ENCODE data around the gene ROBO1. TPM values are rescaled to one million over a fixed set of nuclear protein-coding genes. Genes with fewer than 3 reads are reported as not detected.

Gene ROBO1
- total RNA-seq, 1 donor from 2014 or later, result 0.05 TPM

DNA sequence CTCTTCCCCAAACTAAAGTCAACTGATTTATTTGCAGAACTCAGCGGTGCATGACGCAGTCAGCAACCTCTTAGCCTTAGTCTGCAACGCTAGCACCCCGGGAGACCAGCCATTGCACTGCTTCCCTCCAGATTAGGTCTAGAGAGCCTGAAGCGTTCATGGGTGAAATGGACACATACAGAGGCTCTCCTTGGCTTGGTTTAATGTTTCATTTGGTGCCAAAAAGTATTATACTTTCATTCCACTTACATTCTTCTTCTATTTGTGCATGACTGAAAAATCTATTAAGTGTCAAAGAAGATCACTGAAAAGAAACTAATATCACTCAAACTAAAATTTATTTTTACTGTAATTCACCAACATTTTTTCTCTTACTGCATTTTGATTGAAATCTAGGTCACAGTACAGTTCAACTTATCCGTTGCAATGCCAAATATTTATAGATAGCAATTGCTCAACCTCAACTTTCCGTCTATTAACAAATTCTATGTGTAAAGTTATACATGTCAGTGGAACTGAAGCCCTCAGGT, 116.2 kb downstream of the ROBO1 start:
- Mint-ChIP-seq H3K9me3 (peaks cover 3% of the 10 kb centered on the region), H3K27ac (no peak overlapping the region), H3K27me3 (no peaks in the 10 kb centered on the region), H3K4me1 (no peaks in the 10 kb centered on the region), H3K4me3 (no peak overlapping the region), H3K36me3 (ENCODE audit: low read depth) (no peaks in the 10 kb centered on the region)
- no peak for DNase-seq
- intact Hi-C loops (cut with micrococcal nuclease), result no loop called here

DNA sequence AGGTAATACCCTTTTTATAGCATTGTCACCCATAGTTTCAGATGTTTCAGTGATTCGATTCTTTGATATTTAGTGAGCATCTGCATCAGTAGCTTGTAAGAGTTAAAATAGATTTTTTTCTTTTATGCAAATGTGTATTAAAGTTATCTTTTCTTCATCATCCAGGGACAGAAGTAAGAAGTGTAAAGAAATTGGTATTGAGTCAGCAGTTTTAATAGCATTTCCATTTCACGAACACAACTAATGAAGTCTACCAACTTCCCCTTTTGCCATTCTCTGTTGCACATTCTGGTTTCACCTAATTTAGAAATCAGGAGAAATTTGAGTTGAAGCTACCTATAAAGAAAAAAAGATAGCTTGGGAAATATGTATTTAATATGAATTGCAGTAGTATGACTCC, 127.9 kb downstream of the ROBO1 start:
- no peak overlapping the region for H3K27ac Mint-ChIP-seq
- peaks cover 12% of the 10 kb centered on the region for H3K9me3 Mint-ChIP-seq
- H3K36me3 Mint-ChIP-seq (ENCODE audit: low read depth), result no peaks in the 10 kb centered on the region
- no peak overlapping the region for H3K4me3 Mint-ChIP-seq
- DNase-seq, result no peak
- no peaks in the 10 kb centered on the region for H3K27me3 Mint-ChIP-seq
- intact Hi-C loops (cut with micrococcal nuclease), result no loop called here
- no peaks in the 10 kb centered on the region for H3K4me1 Mint-ChIP-seq

DNA sequence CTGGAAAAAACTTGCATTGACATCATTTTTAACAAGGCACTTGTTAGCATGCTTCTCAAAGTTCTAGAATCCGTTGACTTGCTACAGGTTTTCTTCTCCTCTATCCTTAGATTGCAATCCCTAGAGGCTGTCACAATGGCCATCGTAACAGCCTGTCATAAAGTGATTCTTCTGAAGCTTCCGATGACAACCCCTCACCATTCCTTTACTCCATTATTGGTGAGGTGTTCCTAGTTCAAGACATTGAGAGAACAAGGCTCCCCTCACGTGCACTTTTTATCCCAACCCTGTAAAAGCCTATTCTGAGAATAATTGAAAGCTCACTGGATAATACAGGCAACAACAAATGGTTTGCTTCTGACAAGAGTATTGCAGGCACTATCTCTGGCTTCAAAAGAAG, 131.4 kb downstream of the ROBO1 start:
- Mint-ChIP-seq H3K36me3 (ENCODE audit: low read depth) (no peaks in the 10 kb centered on the region), H3K27ac (no peak overlapping the region), H3K27me3 (no peaks in the 10 kb centered on the region), H3K9me3 (peaks cover 8% of the 10 kb centered on the region), H3K4me3 (no peak overlapping the region), H3K4me1 (no peaks in the 10 kb centered on the region)
- intact Hi-C loops (cut with micrococcal nuclease), result no loop called here
- no peak for DNase-seq

DNA sequence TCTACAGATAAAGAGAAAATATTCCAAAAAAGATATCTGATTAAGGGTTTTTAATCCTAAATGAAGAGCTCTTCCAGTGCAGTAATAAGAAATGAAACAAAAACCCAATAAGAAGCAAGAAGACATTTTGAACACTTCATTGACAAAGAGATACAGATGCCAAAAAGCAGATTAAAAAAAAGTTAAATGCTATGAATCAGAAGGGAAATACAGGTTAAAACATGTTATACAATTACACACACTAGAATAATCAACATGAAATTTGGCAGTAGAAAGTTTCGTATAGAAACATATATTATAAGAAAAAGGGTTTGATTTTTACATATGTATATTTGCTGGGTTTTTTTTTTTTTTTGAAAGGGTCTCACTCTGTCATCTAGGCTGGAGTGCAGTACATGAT, 135.0 kb downstream of the ROBO1 start:
- Mint-ChIP-seq H3K4me3 (no peak overlapping the region), H3K4me1 (no peaks in the 10 kb centered on the region), H3K27ac (no peak overlapping the region), H3K36me3 (ENCODE audit: low read depth) (no peaks in the 10 kb centered on the region), H3K27me3 (no peaks in the 10 kb centered on the region), H3K9me3 (peaks cover 3% of the 10 kb centered on the region)
- no peak for DNase-seq
- intact Hi-C loops (cut with micrococcal nuclease), result no loop called here

DNA sequence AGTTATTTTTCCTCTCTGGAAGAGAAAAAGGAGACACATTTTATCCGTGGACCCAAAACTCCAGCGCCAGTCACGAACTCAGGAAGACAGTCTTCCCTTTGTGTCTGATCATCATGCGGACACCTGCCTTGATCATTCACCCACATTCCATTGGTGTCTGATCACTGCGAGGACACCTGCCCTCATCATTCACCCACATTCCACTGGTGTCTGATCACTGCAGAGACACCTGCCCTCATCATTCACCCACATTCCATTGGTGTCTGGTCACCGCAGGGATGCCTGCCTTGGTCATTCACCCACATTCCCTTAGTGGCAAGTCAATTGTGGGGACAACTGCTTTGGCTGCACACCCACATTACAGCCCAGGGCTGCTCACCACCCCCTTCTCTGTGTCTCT, 148.9 kb downstream of the ROBO1 start:
- Mint-ChIP-seq H3K27me3 (no peaks in the 10 kb centered on the region), H3K27ac (no peak overlapping the region), H3K36me3 (ENCODE audit: low read depth) (no peaks in the 10 kb centered on the region), H3K9me3 (peaks cover 35% of the 10 kb centered on the region), H3K4me3 (no peak overlapping the region), H3K4me1 (no peaks in the 10 kb centered on the region)
- DNase-seq, result no peak
- intact Hi-C loops (cut with micrococcal nuclease), result no loop called here

DNA sequence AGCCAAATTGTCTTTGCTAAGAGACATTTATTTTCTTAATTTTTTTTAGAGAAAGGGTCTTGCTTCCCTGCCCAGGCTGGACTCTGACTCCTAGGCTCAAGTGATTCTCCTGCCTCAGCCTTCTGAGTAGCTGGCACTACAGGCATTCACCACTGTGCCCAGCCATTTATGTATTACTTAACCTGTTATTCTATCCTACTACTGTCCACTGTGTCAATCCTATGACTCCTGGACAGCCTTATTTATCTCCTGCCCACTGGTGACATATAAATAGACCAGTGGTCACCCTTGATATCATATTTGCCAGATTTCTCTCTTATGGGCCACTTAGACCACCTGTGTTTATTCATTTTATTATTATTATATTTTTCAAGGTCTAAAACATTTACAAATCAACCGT, 161.4 kb downstream of the ROBO1 start:
- Mint-ChIP-seq H3K27me3 (no peaks in the 10 kb centered on the region), H3K27ac (no peak overlapping the region), H3K36me3 (ENCODE audit: low read depth) (no peaks in the 10 kb centered on the region), H3K4me1 (no peaks in the 10 kb centered on the region), H3K9me3 (peaks cover 4% of the 10 kb centered on the region), H3K4me3 (no peak overlapping the region)
- no peak for DNase-seq
- intact Hi-C loops (cut with micrococcal nuclease), result no loop called here

DNA sequence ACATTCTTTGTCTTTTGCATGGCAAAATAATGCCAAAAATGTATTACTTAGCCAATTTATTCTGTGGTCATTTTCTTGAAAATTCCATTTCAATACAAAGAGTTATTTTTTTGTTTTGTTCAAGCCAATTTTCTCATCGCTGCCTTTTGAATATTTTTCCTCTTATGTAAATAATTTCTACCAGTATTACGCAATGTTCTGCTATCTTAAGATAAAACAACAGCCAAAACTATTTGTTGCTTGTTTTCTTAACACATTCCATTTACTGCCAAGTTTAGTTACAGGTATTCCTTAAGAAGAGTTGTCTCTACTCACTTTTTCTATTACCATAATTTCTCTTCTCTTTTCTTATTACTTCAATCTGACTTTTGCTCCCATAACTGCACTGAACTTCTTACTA, 163.1 kb downstream of the ROBO1 start:
- Mint-ChIP-seq H3K9me3 (peaks cover 4% of the 10 kb centered on the region), H3K27ac (no peak overlapping the region)

DNA sequence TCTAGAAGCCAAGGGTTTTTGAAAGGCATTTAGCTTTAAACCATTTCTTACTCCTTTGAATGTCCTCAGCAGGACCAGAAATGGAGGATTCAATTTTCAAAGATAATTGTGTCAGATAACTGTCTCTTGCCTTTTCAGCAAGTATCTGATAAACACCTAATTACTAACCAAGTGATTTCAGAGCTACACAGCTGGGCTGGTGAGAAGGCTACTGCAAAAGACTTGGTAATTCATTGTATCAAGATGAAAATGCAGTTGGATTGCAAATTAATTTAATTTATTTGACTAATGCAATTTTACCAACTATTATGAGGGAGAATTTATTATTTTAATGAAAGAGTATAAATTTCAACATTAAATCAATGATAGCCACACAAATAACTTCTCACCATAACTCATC, 165.4 kb downstream of the ROBO1 start:
- H3K27me3 Mint-ChIP-seq, result no peaks in the 10 kb centered on the region
- DNase-seq, result no peak
- intact Hi-C loops (cut with micrococcal nuclease), result no loop called here
- no peak overlapping the region for H3K4me3 Mint-ChIP-seq
- no peaks in the 10 kb centered on the region for H3K9me3 Mint-ChIP-seq
- no peak overlapping the region for H3K27ac Mint-ChIP-seq
- H3K4me1 Mint-ChIP-seq, result no peaks in the 10 kb centered on the region
- H3K36me3 Mint-ChIP-seq (ENCODE audit: low read depth), result no peaks in the 10 kb centered on the region

More for the DNA sequence above, 163.1 kb downstream of the ROBO1 start:
- DNase-seq, result no peak
- intact Hi-C loops (cut with micrococcal nuclease), result no loop called here
- Mint-ChIP-seq H3K36me3 (ENCODE audit: low read depth) (no peaks in the 10 kb centered on the region), H3K4me3 (no peak overlapping the region), H3K27me3 (no peaks in the 10 kb centered on the region), H3K4me1 (no peaks in the 10 kb centered on the region)

DNA sequence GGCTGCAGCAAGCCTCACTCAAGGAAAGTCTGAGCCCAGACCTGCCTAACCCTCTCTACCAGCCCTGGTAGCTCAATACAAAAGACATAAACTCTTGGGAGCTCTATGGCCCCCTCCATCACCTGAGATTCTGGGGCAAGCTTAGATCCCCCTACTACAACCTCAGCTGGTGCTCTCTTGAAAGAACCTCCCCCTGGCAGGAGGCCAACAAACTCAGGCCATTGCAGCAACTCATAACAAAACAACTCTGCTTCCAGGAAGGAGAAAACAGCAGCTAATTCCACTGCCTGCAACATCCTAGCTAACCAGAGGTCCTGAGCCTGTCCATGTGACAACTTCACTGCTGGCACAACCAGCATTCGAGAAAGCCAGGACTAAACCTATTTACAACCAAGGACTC, 169.2 kb downstream of the ROBO1 start:
- Mint-ChIP-seq H3K27me3 (no peaks in the 10 kb centered on the region), H3K4me3 (no peak overlapping the region), H3K36me3 (ENCODE audit: low read depth) (no peaks in the 10 kb centered on the region), H3K4me1 (no peaks in the 10 kb centered on the region), H3K9me3 (no peaks in the 10 kb centered on the region), H3K27ac (no peak overlapping the region)
- intact Hi-C loops (cut with micrococcal nuclease), result no loop called here
- DNase-seq, result no peak

DNA sequence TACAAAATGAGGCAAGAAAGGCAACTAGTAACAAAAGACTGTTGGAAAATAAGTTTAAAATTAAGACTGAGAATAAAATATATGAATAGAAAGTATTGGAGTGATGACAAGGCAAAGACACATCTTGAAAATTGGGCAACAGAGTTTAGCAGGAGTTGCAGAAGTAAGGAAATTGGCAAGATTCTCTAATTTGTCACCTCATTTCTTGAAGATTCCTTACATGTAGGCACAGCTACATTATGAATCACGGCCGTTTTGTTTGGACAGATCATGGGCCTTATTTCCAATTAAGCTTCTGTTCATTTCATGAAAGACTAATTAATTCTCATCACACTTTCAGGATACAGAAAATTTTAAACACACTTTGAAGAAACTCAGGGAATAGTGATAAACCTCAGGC, 170.1 kb downstream of the ROBO1 start:
- H3K9me3 Mint-ChIP-seq, result no peaks in the 10 kb centered on the region
- intact Hi-C loops (cut with micrococcal nuclease), result no loop called here

DNA sequence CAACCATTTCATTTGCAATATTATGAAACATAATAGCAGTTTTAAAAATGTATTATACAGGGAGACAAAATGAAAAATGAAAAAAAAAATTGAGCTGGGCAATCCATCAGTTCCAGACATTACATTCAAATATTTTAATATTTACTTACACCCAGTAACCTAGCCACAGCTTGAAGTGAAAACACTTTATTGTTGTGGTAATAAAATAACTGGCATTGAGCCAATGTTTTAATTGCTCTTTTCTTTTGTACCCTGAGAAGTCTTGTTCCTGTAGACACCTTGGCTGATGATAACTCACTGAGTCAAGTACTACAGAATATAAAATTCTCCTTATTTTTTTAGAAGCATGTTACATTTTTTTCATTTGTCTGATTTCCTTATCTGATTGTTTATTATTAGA, 180.6 kb downstream of the ROBO1 start:
- Mint-ChIP-seq H3K4me3 (no peak overlapping the region), H3K27me3 (no peaks in the 10 kb centered on the region), H3K27ac (no peak overlapping the region), H3K4me1 (no peaks in the 10 kb centered on the region), H3K9me3 (no peaks in the 10 kb centered on the region), H3K36me3 (ENCODE audit: low read depth) (no peaks in the 10 kb centered on the region)
- no peak for DNase-seq
- intact Hi-C loops (cut with micrococcal nuclease), result no loop called here

More for the DNA sequence above, 170.1 kb downstream of the ROBO1 start:
- H3K27me3 Mint-ChIP-seq, result no peaks in the 10 kb centered on the region
- H3K4me3 Mint-ChIP-seq, result no peak overlapping the region
- no peaks in the 10 kb centered on the region for H3K4me1 Mint-ChIP-seq
- H3K27ac Mint-ChIP-seq, result no peak overlapping the region
- no peaks in the 10 kb centered on the region for H3K36me3 Mint-ChIP-seq (ENCODE audit: low read depth)
- no peak for DNase-seq

DNA sequence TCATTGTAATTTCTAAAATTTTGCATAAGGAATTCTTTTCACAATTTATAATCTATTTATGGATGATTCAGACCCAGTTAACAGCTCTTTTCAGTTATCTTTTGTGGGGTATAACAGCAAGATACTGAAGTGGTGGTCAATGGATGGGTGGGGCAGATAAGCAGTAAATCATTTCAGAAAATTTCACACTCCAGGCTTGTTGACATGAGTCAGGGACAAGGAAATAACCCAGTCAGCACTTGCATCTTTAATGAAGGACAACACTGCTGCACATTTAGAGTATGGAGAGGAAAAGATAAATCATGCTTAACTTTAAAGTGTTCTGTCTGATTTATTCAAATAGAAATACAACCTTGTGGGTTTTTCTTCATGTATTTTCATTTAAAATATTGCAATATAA, 181.6 kb downstream of the ROBO1 start:
- Mint-ChIP-seq H3K27me3 (no peaks in the 10 kb centered on the region), H3K4me3 (no peak overlapping the region), H3K36me3 (ENCODE audit: low read depth) (no peaks in the 10 kb centered on the region), H3K4me1 (no peaks in the 10 kb centered on the region), H3K9me3 (no peaks in the 10 kb centered on the region), H3K27ac (no peak overlapping the region)
- intact Hi-C loops (cut with micrococcal nuclease), result no loop called here
- DNase-seq, result no peak

DNA sequence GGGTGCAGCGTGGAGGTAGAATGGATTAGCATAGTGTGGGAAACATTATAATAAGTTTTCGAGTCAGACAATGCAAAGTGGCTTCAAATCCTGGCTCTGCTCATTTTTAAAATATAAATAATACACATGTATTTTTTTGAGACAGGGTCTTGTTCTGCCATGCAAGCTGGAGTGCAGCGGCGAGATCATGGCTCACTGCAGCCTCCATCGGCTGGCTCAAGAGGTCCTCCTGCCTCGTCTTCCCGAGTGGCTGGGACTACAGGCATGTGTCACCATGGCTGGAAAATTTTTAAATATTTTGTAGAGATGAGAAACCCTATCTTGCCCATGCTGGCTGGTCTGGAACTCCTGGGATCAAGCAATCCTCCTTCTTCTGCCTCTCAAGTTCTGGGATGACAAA, 194.9 kb downstream of the ROBO1 start:
- H3K27me3 Mint-ChIP-seq, result no peaks in the 10 kb centered on the region
- no peaks in the 10 kb centered on the region for H3K36me3 Mint-ChIP-seq (ENCODE audit: low read depth)
- intact Hi-C loops (cut with micrococcal nuclease), result no loop called here
- no peaks in the 10 kb centered on the region for H3K4me1 Mint-ChIP-seq
- no peak for DNase-seq
- H3K9me3 Mint-ChIP-seq, result no peaks in the 10 kb centered on the region
- no peak overlapping the region for H3K27ac Mint-ChIP-seq
- H3K4me3 Mint-ChIP-seq, result no peak overlapping the region

DNA sequence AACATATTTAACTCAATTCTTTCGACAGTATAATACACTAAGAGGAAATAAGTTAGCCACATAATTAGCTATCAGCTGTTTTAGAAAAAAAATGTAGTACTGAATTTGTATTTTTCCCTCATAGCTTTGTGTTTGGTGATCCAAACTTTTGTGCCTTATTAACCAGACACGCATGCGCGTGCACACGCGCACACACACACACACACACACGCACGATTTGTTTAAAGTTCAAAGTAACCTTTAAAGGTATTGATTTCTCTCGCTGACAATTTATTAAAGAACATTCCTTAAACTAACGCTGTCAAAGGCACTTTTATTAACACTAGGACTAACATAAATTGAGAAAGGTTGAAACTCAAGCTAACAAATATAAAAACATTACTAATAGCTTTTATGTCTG, 198.9 kb downstream of the ROBO1 start:
- Mint-ChIP-seq H3K4me3 (no peak overlapping the region), H3K4me1 (no peaks in the 10 kb centered on the region), H3K9me3 (no peaks in the 10 kb centered on the region), H3K27ac (no peak overlapping the region), H3K36me3 (ENCODE audit: low read depth) (no peaks in the 10 kb centered on the region), H3K27me3 (no peaks in the 10 kb centered on the region)
- intact Hi-C loops (cut with micrococcal nuclease), result no loop called here
- DNase-seq, result no peak

DNA sequence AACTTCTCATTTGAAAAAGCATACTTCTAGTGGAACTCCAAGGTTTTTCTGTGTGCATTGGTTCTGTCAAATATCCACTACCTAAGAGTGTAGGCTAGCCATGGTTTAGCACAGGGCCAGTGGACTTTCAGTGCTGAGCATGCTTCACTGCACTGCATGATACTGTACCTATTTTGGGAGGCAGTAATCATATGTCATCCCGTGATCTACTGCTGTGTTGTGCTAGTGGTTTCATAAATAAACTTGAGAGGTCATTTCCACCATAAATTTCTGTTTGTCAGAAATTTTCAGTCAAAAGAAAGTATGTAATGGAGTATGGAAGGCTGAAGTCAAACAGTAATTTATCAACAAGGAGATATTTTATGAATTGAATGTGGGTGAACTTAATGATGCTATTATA, 203.6 kb downstream of the ROBO1 start:
- intact Hi-C loops (cut with micrococcal nuclease), result no loop called here
- Mint-ChIP-seq H3K4me3 (no peak overlapping the region), H3K27me3 (no peaks in the 10 kb centered on the region), H3K9me3 (no peaks in the 10 kb centered on the region), H3K36me3 (ENCODE audit: low read depth) (no peaks in the 10 kb centered on the region), H3K27ac (no peak overlapping the region), H3K4me1 (no peaks in the 10 kb centered on the region)
- no peak for DNase-seq
